GM23338 (cell line): ENCODE data around the gene CBARP. TPM values are rescaled to one million over a fixed set of nuclear protein-coding genes. Genes with fewer than 3 reads are reported as not detected.

ENCODE experiments used
- ATAC-seq: fragments of 200-7000 bp; cut with Tn5 transposase; 3 replicates; pipeline ENCODE4 v1.9.1; 2020
- DNase-seq: peaks from one replicate; pipeline ENCODE4 v3.0.0-alpha.2; 2015; ENCODE audit warnings: low spot score
- H2AFZ ChIP-seq: fragments of 200-600 bp; sonication (generic); 2 replicates; pipeline ENCODE4 v1.8.0; 2016; ENCODE audit warnings: antibody characterized with exemption, mild to moderate bottlenecking, moderate library complexity
- H3F3A ChIP-seq: fragments of 200-600 bp; sonication (generic); replicated peaks from 2 replicates; pipeline ENCODE4 v1.8.0; 2017; ENCODE audit warnings: antibody characterized with exemption, mixed run types, low read depth
- H3K27ac ChIP-seq: fragments of 200-600 bp; sonication (generic); 2 replicates; pipeline ENCODE4 v1.6.1; 2016; ENCODE audit warnings: low read depth
- H3K27me3 ChIP-seq: fragments of 200-600 bp; sonication (generic); 2 replicates; pipeline ENCODE4 v1.8.0; 2016; ENCODE audit warnings: mild to moderate bottlenecking, mixed run types, moderate library complexity; ENCODE audit not compliant: insufficient read depth
- H3K36me3 ChIP-seq: fragments of 200-600 bp; sonication (generic); 2 replicates; pipeline ENCODE4 v1.8.0; 2016; ENCODE audit warnings: mild to moderate bottlenecking; ENCODE audit not compliant: insufficient read depth
- H3K4me1 ChIP-seq: fragments of 200-600 bp; sonication (generic); 2 replicates; pipeline ENCODE4 v1.8.0; 2016; ENCODE audit warnings: mild to moderate bottlenecking, moderate library complexity; ENCODE audit not compliant: insufficient read depth
- H3K4me2 ChIP-seq: fragments of 200-600 bp; sonication (generic); 2 replicates; pipeline ENCODE4 v1.7.1; 2017; ENCODE audit warnings: mixed run types
- H3K4me3 ChIP-seq: fragments of 200-600 bp; sonication (generic); 2 replicates; pipeline ENCODE4 v1.6.1; 2016; ENCODE audit warnings: mixed run types
- H3K79me2 ChIP-seq: fragments of 200-600 bp; sonication (generic); replicated peaks from 2 replicates; pipeline ENCODE4 v1.8.0; 2017; ENCODE audit warnings: mild to moderate bottlenecking; ENCODE audit not compliant: insufficient read depth
- H3K9me2 ChIP-seq: fragments of 200-600 bp; sonication (generic); 2 replicates; pipeline ENCODE4 v1.8.0; 2017; ENCODE audit not compliant: insufficient read depth
- H4K20me1 ChIP-seq: fragments of 200-600 bp; sonication (generic); replicated peaks from 2 replicates; pipeline ENCODE4 v1.8.0; 2017; ENCODE audit warnings: mild to moderate bottlenecking; ENCODE audit not compliant: insufficient read depth
- H3K27ac Mint-ChIP-seq: 2 replicates; pipeline ENCODE4 v1.8.0; 2020; ENCODE audit warnings: inconsistent platforms, mild to moderate bottlenecking, moderate library complexity, mixed read lengths
- H3K27me3 Mint-ChIP-seq: 3 replicates; pipeline ENCODE4 v1.8.0; 2022; ENCODE audit warnings: low read depth, mild to moderate bottlenecking, moderate library complexity, mixed read lengths, inconsistent platforms; ENCODE audit not compliant: insufficient read depth, poor library complexity
- H3K36me3 Mint-ChIP-seq: 3 replicates; pipeline ENCODE4 v1.8.0; 2021; ENCODE audit warnings: low read depth, mild to moderate bottlenecking, inconsistent platforms, moderate library complexity, mixed read lengths
- H3K4me1 Mint-ChIP-seq: 3 replicates; pipeline ENCODE4 v1.8.0; 2020; ENCODE audit warnings: mild to moderate bottlenecking, inconsistent platforms, mixed read lengths
- H3K4me3 Mint-ChIP-seq: 3 replicates; pipeline ENCODE4 v1.8.0; 2021; ENCODE audit warnings: moderate library complexity, mild to moderate bottlenecking, inconsistent platforms, mixed read lengths
- H3K9me3 Mint-ChIP-seq: 3 replicates; pipeline ENCODE4 v1.8.0; 2020; ENCODE audit warnings: moderate library complexity, mild to moderate bottlenecking, inconsistent platforms, mixed read lengths
- CREB1 ChIP-seq: fragments of 250-450 bp; sonication (Bioruptor Pico); IDR thresholded peaks from 2 replicates; pipeline ENCODE4 v1.5.0; 2020; ENCODE audit warnings: low read depth, mild to moderate bottlenecking, moderate library complexity
- CTCF ChIP-seq, 2 experiments: fragments of 200-600 bp in 1 of 2; sonication (generic) in 1 of 2; conservative IDR thresholded peaks; 2 replicates each; pipeline versions ENCODE4 v1.5.1 to v1.6.1; 2016 to 2017; ENCODE audit warnings: antibody characterized with exemption in 2 of 2, low read depth in 2 of 2, mild to moderate bottlenecking in 2 of 2, moderate library complexity in 1 of 2
- ETS1 ChIP-seq: IDR thresholded peaks from 2 replicates; pipeline ENCODE4 v1.6.1; 2016; ENCODE audit warnings: antibody characterized with exemption
- NANOG ChIP-seq: IDR thresholded peaks from 2 replicates; pipeline ENCODE4 v1.6.1; 2016; ENCODE audit warnings: antibody characterized with exemption, borderline replicate concordance
- REST ChIP-seq: IDR thresholded peaks from one replicate; pipeline ENCODE4 v1.6.1; 2018; ENCODE audit warnings: antibody characterized with exemption; ENCODE audit not compliant: unreplicated experiment
- STAT1 ChIP-seq: IDR thresholded peaks from one replicate; pipeline ENCODE4 v1.6.1; 2016; ENCODE audit warnings: antibody characterized with exemption; ENCODE audit not compliant: unreplicated experiment
- ZNF331 ChIP-seq: fragments of 250-450 bp; sonication (Bioruptor Pico); IDR thresholded peaks from 2 replicates; pipeline ENCODE4 v1.5.0; 2020; ENCODE audit warnings: low read depth, mild to moderate bottlenecking, moderate library complexity
- polyA plus RNA-seq: library from polyadenylated mRNA; unstranded; fragments of >200 nt; fragmentation: Nextera tagmentation; extraction: Ambion mirVana; gene quantifications from 2 replicates; pipeline ENCODE4 v1.2.1, GENCODE V29; 2016
- total RNA-seq: library from RNA; depleted of rRNA; stranded (reverse); fragments of >200 nt; shearing (Covaris generic); gene quantifications from 2 replicates; pipeline ENCODE4 v1.2.3, GENCODE V29; 2014

Gene CBARP
- total and polyA plus RNA-seq, 2 experiments from 2014 or later = 2.0 to 14.1 TPM

GRCh38 chr19:1255186-1256161 lies 17.7 kb upstream of the CBARP start:
- H3K4me3 Mint-ChIP-seq = no peak overlapping the region
- H3K36me3 ChIP-seq = peaks cover 19% of the 10 kb centered on the region
- H3K9me2 ChIP-seq = no peaks in the 10 kb centered on the region
- ATAC-seq = no peak
- H3K27ac ChIP-seq = peak overlapping the region; percentile 94; the same call in 1 of the 2 replicates
- no peak for DNase-seq
- H3K36me3 Mint-ChIP-seq = peaks cover 71% of the 10 kb centered on the region
- H3K4me1 Mint-ChIP-seq = peaks cover 44% of the 10 kb centered on the region
- H3K9me3 Mint-ChIP-seq = no peaks in the 10 kb centered on the region; the same call in 1 of the 3 replicates
- H3F3A ChIP-seq = peaks cover 62% of the 10 kb centered on the region
- no peak for TF ChIP-seq NANOG
- TF ChIP-seq ETS1 = no peak
- no peak for TF ChIP-seq STAT1
- no peak for TF ChIP-seq CTCF (conservative IDR thresholded peaks at IDR 0.05; ENCODE audit: low read depth in 2 of 2)
- no peak for TF ChIP-seq CREB1
- no peak for TF ChIP-seq ZNF331
- H2AFZ ChIP-seq = no peak overlapping the region
- no peak overlapping the region for H3K4me2 ChIP-seq
- H4K20me1 ChIP-seq = peaks cover 35% of the 10 kb centered on the region
- H3K4me1 ChIP-seq = peaks cover 33% of the 10 kb centered on the region
- peaks cover 50% of the 10 kb centered on the region for H3K79me2 ChIP-seq
- peak overlapping the region; percentile 74; the same call in 1 of the 2 replicates for H3K27ac Mint-ChIP-seq
- no peaks in the 10 kb centered on the region for H3K27me3 ChIP-seq
- peaks cover 32% of the 10 kb centered on the region for H3K27me3 Mint-ChIP-seq
- no peak overlapping the region for H3K4me3 ChIP-seq

GRCh38 chr19:1254530-1255185 lies 16.9 kb upstream of the CBARP start:
- peak overlapping the region; percentile 74 for H3K27ac Mint-ChIP-seq
- Histone ChIP-seq H3K36me3 (peaks cover 19% of the 10 kb centered on the region), H3K27me3 (no peaks in the 10 kb centered on the region), H3K79me2 (peaks cover 50% of the 10 kb centered on the region), H3K9me2 (no peaks in the 10 kb centered on the region), H3K4me1 (peaks cover 25% of the 10 kb centered on the region), H3K27ac (0 out of 2 replicates have a peak overlapping the region, but pooled peaks have one; percentile 55), H3K4me2 (no peak overlapping the region), H4K20me1 (peaks cover 35% of the 10 kb centered on the region), H3F3A (peaks cover 56% of the 10 kb centered on the region), H3K4me3 (no peak overlapping the region), H2AFZ (no peak overlapping the region)
- H3K4me1 Mint-ChIP-seq = peaks cover 40% of the 10 kb centered on the region
- H3K9me3 Mint-ChIP-seq = no peaks in the 10 kb centered on the region; the same call in 1 of the 3 replicates
- no peak for DNase-seq
- H3K4me3 Mint-ChIP-seq = peak overlapping the region; percentile 14; the same call in 1 of the 3 replicates
- ATAC-seq = no peak
- peaks cover 29% of the 10 kb centered on the region for H3K27me3 Mint-ChIP-seq
- H3K36me3 Mint-ChIP-seq = peaks cover 74% of the 10 kb centered on the region
- no peak for TF ChIP-seq ZNF331
- TF ChIP-seq REST = no peak
